ENCODE measurements around the gene CRYBG3.

- TF ChIP-seq POU2F2 (IDR thresholded peaks at IDR 0.05; ENCODE audit: low read depth, low read length) (no peak), POLR2AphosphoS5 (IDR thresholded peaks at IDR 0.05; ENCODE audit: low read depth, low read length) (no peak), POLR2A (IDR thresholded peaks at IDR 0.05; ENCODE audit: low read depth, low read length) (no peak), TAF1 (IDR thresholded peaks at IDR 0.05; ENCODE audit: low read depth, low read length) (no peak), PAX5 (IDR thresholded peaks at IDR 0.05; ENCODE audit: insufficient read depth, low read length, severe bottlenecking) (no peak), SPI1 (IDR thresholded peaks at IDR 0.05; ENCODE audit: low read depth, low read length) (no peak)
Measured at GRCh38 chr3:97981886-97982285, 160.1 kb downstream of the CRYBG3 start.

Measured in GM12891 (cell line).